ENCODE measurements around the gene TMEM72.

Gene TMEM72

DNA sequence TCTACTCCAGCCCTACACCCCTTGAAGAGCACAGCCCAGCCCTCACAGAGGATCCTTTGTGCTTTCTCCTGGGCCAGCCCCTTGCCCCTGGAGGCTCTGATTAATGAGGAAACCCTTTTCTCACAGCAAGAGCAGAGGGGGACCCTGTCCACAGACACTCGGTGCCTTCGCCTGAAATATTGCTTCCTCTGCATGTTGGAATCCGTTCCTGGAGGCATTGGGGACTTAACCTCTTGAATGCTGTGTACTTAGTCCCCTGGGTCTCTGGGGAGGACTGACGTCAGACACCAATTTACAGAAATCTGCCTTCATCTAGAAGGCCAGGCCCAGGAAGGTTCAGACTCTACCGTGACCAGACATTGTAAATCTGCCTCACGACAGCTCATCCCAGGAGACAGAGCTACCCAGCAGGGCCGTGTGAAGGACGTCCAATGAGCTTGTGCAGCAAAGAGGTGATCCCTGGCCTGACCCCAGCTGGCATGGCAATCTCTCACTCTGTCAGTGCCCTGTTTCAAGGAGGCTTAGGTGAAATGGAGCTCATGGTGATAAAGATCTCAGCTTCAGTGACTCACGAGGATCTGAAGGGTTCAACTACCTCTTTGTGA, 8.1 kb upstream of the TMEM72 start:
- no peak overlapping the region for H3K27ac ChIP-seq (ENCODE audit: low read depth, low read length)

GRCh38 chr10:44906486-44906885, 4.7 kb upstream of the TMEM72 start:
- no peaks in the 10 kb centered on the region for H3K27me3 ChIP-seq (ENCODE audit: control insufficient read depth in 1 of 2, insufficient read depth in 2 of 2, low read length in 2 of 2)
- H3K4me1 ChIP-seq (ENCODE audit: control insufficient read depth in 1 of 2, insufficient read depth in 2 of 2, low read length in 2 of 2) = peaks cover 14 to 15% of the 10 kb centered on the region in 2 donors
- H3K4me3 ChIP-seq (ENCODE audit: low read depth in 1 of 2, low read length in 2 of 2) = no peak overlapping the region
- no peaks in the 10 kb centered on the region for H3K9me3 ChIP-seq (ENCODE audit: control insufficient read depth in 1 of 2, low read length in 2 of 2)
- no peaks in the 10 kb centered on the region for H3K36me3 ChIP-seq (ENCODE audit: control insufficient read depth in 1 of 2, insufficient read depth in 2 of 2, low read length in 2 of 2)
- no peak overlapping the region for H3K27ac ChIP-seq (ENCODE audit: low read depth, low read length)
- H3K9ac ChIP-seq (ENCODE audit: low read depth in 1 of 2, low read length in 2 of 2) = no peak overlapping the region

More for the DNA sequence above, 8.1 kb upstream of the TMEM72 start:
- Histone ChIP-seq H3K27me3 (ENCODE audit: control insufficient read depth in 1 of 2, insufficient read depth in 2 of 2, low read length in 2 of 2) (no peaks in the 10 kb centered on the region), H3K4me3 (ENCODE audit: low read depth in 1 of 2, low read length in 2 of 2) (no peak overlapping the region), H3K4me1 (ENCODE audit: control insufficient read depth in 1 of 2, insufficient read depth in 2 of 2, low read length in 2 of 2) (no peaks in the 10 kb centered on the region), H3K9ac (ENCODE audit: low read depth in 1 of 2, low read length in 2 of 2) (no peak overlapping the region), H3K9me3 (ENCODE audit: control insufficient read depth in 1 of 2, low read length in 2 of 2) (no peaks in the 10 kb centered on the region), H3K36me3 (ENCODE audit: control insufficient read depth in 1 of 2, insufficient read depth in 2 of 2, low read length in 2 of 2) (no peaks in the 10 kb centered on the region)

- Histone ChIP-seq H3K27ac (ENCODE audit: low read depth, low read length) (no peak overlapping the region), H3K36me3 (ENCODE audit: control insufficient read depth in 1 of 2, insufficient read depth in 2 of 2, low read length in 2 of 2) (no peaks in the 10 kb centered on the region), H3K9ac (ENCODE audit: low read depth in 1 of 2, low read length in 2 of 2) (no peak overlapping the region), H3K27me3 (ENCODE audit: control insufficient read depth in 1 of 2, insufficient read depth in 2 of 2, low read length in 2 of 2) (no peaks in the 10 kb centered on the region), H3K9me3 (ENCODE audit: control insufficient read depth in 1 of 2, low read length in 2 of 2) (no peaks in the 10 kb centered on the region), H3K4me3 (ENCODE audit: low read depth in 1 of 2, low read length in 2 of 2) (no peak overlapping the region), H3K4me1 (ENCODE audit: control insufficient read depth in 1 of 2, insufficient read depth in 2 of 2, low read length in 2 of 2) (peaks cover 20 to 21% of the 10 kb centered on the region in 2 donors)
Measured at GRCh38 chr10:44907556-44907955, 3.6 kb upstream of the TMEM72 start.

DNA sequence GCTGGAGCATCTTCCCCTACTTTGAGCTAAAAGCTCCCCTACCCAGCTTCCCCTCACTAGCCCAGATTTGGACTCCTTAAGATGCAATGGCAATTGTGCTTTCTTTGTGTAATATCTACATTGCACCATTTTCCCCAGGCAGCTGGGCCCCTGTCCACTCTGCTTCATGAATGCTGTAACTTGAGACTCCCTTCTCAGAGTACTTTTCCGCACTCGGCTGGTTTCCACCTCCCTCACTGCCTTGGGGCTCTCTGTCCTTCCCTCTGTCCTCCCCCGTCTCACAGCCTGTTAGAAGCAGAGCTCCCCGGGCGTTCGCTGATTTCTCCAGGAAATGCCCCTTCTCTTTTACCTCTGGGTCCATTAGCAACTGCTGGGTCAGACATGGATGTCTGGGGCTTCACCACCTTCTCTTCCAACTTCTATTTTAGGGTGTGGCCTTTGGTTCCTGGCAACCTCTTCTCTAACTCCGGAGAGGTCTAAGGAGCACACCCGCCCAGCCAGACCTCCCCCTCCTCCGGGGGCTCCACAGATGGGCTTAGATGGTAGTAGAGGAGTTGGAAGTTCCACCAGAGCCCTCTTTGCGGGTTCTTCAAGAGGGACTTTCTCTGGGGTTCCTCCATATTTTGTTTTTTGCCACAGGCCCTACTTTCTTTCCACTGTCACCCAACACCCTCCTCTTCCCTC, 2.9 kb upstream of the TMEM72 start:
- H3K4me3 ChIP-seq (ENCODE audit: low read depth in 1 of 2, low read length in 2 of 2) = no peak overlapping the region
- H3K36me3 ChIP-seq (ENCODE audit: control insufficient read depth in 1 of 2, insufficient read depth in 2 of 2, low read length in 2 of 2) = no peaks in the 10 kb centered on the region
- H3K27me3 ChIP-seq (ENCODE audit: control insufficient read depth in 1 of 2, insufficient read depth in 2 of 2, low read length in 2 of 2) = no peaks in the 10 kb centered on the region
- no peak overlapping the region for H3K27ac ChIP-seq (ENCODE audit: low read depth, low read length)
- no peaks in the 10 kb centered on the region for H3K9me3 ChIP-seq (ENCODE audit: control insufficient read depth in 1 of 2, low read length in 2 of 2)
- no peak overlapping the region for H3K9ac ChIP-seq (ENCODE audit: low read depth in 1 of 2, low read length in 2 of 2)
- peaks cover 20 to 21% of the 10 kb centered on the region in 2 donors for H3K4me1 ChIP-seq (ENCODE audit: control insufficient read depth in 1 of 2, insufficient read depth in 2 of 2, low read length in 2 of 2)

DNA sequence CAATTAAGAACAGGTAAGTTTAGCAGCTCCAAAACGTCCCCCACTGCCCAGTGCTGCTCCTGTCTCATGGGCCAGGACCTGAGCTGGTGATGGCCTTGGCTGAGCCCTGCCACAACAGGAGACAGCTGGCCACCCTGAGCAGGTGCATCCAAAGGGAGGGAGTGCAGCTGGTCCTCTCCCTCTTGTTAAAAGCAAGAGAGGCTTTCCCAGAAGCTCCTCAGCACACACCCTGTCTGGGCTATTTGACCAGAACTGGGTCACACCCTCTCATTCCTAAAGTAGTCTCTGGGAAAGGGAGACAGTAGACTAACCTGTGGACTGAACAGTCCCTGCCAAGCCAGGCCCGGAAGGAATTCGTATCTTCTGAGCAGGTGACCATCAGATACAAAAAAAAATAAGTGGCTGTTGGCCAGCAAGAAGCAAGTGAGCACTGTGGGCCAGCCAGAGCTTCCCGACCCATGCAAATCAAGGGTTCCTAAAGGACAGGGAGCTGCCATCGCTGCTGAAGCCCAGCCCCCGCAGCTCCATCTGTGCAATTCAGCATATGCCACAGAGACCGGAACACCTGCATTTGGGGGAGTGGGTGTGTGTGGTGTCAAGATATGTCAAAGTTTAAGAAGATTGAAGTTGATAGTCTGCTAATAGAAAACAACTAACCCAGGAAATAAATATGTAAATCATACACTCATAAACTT, 2.1 kb upstream of the TMEM72 start:
- Histone ChIP-seq H3K9me3 (ENCODE audit: control insufficient read depth in 1 of 2, low read length in 2 of 2) (no peaks in the 10 kb centered on the region), H3K9ac (ENCODE audit: low read depth in 1 of 2, low read length in 2 of 2) (no peak overlapping the region), H3K36me3 (ENCODE audit: control insufficient read depth in 1 of 2, insufficient read depth in 2 of 2, low read length in 2 of 2) (no peaks in the 10 kb centered on the region), H3K4me3 (ENCODE audit: low read depth in 1 of 2, low read length in 2 of 2) (no peak overlapping the region), H3K27me3 (ENCODE audit: control insufficient read depth in 1 of 2, insufficient read depth in 2 of 2, low read length in 2 of 2) (no peaks in the 10 kb centered on the region), H3K4me1 (ENCODE audit: control insufficient read depth in 1 of 2, insufficient read depth in 2 of 2, low read length in 2 of 2) (peaks cover 20 to 21% of the 10 kb centered on the region in 2 donors), H3K27ac (ENCODE audit: low read depth, low read length) (no peak overlapping the region)

GRCh38 chr10:44909910-44910309, 1.2 kb upstream of the TMEM72 start:
- H3K4me1 ChIP-seq (ENCODE audit: control insufficient read depth in 1 of 2, insufficient read depth in 2 of 2, low read length in 2 of 2) = peaks cover 20 to 21% of the 10 kb centered on the region in 2 donors
- no peaks in the 10 kb centered on the region for H3K36me3 ChIP-seq (ENCODE audit: control insufficient read depth in 1 of 2, insufficient read depth in 2 of 2, low read length in 2 of 2)
- H3K9me3 ChIP-seq (ENCODE audit: control insufficient read depth in 1 of 2, low read length in 2 of 2) = no peaks in the 10 kb centered on the region
- no peak overlapping the region for H3K4me3 ChIP-seq (ENCODE audit: low read depth in 1 of 2, low read length in 2 of 2)
- no peak overlapping the region for H3K9ac ChIP-seq (ENCODE audit: low read depth in 1 of 2, low read length in 2 of 2)
- no peaks in the 10 kb centered on the region for H3K27me3 ChIP-seq (ENCODE audit: control insufficient read depth in 1 of 2, insufficient read depth in 2 of 2, low read length in 2 of 2)
- H3K27ac ChIP-seq (ENCODE audit: low read depth, low read length) = no peak overlapping the region

GRCh38 chr10:44910602-44911001, 535 bp upstream of the TMEM72 start:
- peaks cover 20 to 21% of the 10 kb centered on the region in 2 donors for H3K4me1 ChIP-seq (ENCODE audit: control insufficient read depth in 1 of 2, insufficient read depth in 2 of 2, low read length in 2 of 2)
- no peak overlapping the region for H3K9ac ChIP-seq (ENCODE audit: low read depth in 1 of 2, low read length in 2 of 2)
- H3K9me3 ChIP-seq (ENCODE audit: control insufficient read depth in 1 of 2, low read length in 2 of 2) = no peaks in the 10 kb centered on the region
- H3K27me3 ChIP-seq (ENCODE audit: control insufficient read depth in 1 of 2, insufficient read depth in 2 of 2, low read length in 2 of 2) = no peaks in the 10 kb centered on the region
- no peaks in the 10 kb centered on the region for H3K36me3 ChIP-seq (ENCODE audit: control insufficient read depth in 1 of 2, insufficient read depth in 2 of 2, low read length in 2 of 2)
- H3K27ac ChIP-seq (ENCODE audit: low read depth, low read length) = peak overlapping the region; percentile 39
- no peak overlapping the region for H3K4me3 ChIP-seq (ENCODE audit: low read depth in 1 of 2, low read length in 2 of 2)

- Histone ChIP-seq H3K4me3 (ENCODE audit: low read depth in 1 of 2, low read length in 2 of 2) (no peak overlapping the region), H3K27ac (ENCODE audit: low read depth, low read length) (no peak overlapping the region), H3K9ac (ENCODE audit: low read depth in 1 of 2, low read length in 2 of 2) (no peak overlapping the region), H3K27me3 (ENCODE audit: control insufficient read depth in 1 of 2, insufficient read depth in 2 of 2, low read length in 2 of 2) (no peaks in the 10 kb centered on the region), H3K9me3 (ENCODE audit: control insufficient read depth in 1 of 2, low read length in 2 of 2) (no peaks in the 10 kb centered on the region), H3K36me3 (ENCODE audit: control insufficient read depth in 1 of 2, insufficient read depth in 2 of 2, low read length in 2 of 2) (no peaks in the 10 kb centered on the region), H3K4me1 (ENCODE audit: control insufficient read depth in 1 of 2, insufficient read depth in 2 of 2, low read length in 2 of 2) (peaks cover 20 to 21% of the 10 kb centered on the region in 2 donors)
Measured at GRCh38 chr10:44911951-44912350, 814 bp downstream of the TMEM72 start.

- H3K4me3 ChIP-seq (ENCODE audit: low read depth in 1 of 2, low read length in 2 of 2) = no peak overlapping the region
- no peak overlapping the region for H3K9ac ChIP-seq (ENCODE audit: low read depth in 1 of 2, low read length in 2 of 2)
- no peaks in the 10 kb centered on the region for H3K36me3 ChIP-seq (ENCODE audit: control insufficient read depth in 1 of 2, insufficient read depth in 2 of 2, low read length in 2 of 2)
- H3K4me1 ChIP-seq (ENCODE audit: control insufficient read depth in 1 of 2, insufficient read depth in 2 of 2, low read length in 2 of 2) = peaks cover 20 to 21% of the 10 kb centered on the region in 2 donors
- no peak overlapping the region for H3K27ac ChIP-seq (ENCODE audit: low read depth, low read length)
- H3K27me3 ChIP-seq (ENCODE audit: control insufficient read depth in 1 of 2, insufficient read depth in 2 of 2, low read length in 2 of 2) = no peaks in the 10 kb centered on the region
- H3K9me3 ChIP-seq (ENCODE audit: control insufficient read depth in 1 of 2, low read length in 2 of 2) = peaks cover 0 to 2% of the 10 kb centered on the region in 2 donors
Measured at GRCh38 chr10:44913350-44914081, 2.4 kb downstream of the TMEM72 start.

GRCh38 chr10:44914891-44915290, 3.8 kb downstream of the TMEM72 start:
- Histone ChIP-seq H3K27me3 (ENCODE audit: control insufficient read depth in 1 of 2, insufficient read depth in 2 of 2, low read length in 2 of 2) (no peaks in the 10 kb centered on the region), H3K27ac (ENCODE audit: low read depth, low read length) (no peak overlapping the region), H3K9me3 (ENCODE audit: control insufficient read depth in 1 of 2, low read length in 2 of 2) (peaks cover 0 to 2% of the 10 kb centered on the region in 2 donors), H3K36me3 (ENCODE audit: control insufficient read depth in 1 of 2, insufficient read depth in 2 of 2, low read length in 2 of 2) (no peaks in the 10 kb centered on the region), H3K9ac (ENCODE audit: low read depth in 1 of 2, low read length in 2 of 2) (no peak overlapping the region), H3K4me1 (ENCODE audit: control insufficient read depth in 1 of 2, insufficient read depth in 2 of 2, low read length in 2 of 2) (peaks cover 18 to 21% of the 10 kb centered on the region in 2 donors), H3K4me3 (ENCODE audit: low read depth in 1 of 2, low read length in 2 of 2) (no peak overlapping the region)
